ENCODE results near the gene CYB561D2.
"Not testable (repeated sequence)": the region's sequence is repeated elsewhere in the genome, so short reads cannot be mapped to it uniquely, and the experiment has no call there.

CYB561D2 gene

DNA sequence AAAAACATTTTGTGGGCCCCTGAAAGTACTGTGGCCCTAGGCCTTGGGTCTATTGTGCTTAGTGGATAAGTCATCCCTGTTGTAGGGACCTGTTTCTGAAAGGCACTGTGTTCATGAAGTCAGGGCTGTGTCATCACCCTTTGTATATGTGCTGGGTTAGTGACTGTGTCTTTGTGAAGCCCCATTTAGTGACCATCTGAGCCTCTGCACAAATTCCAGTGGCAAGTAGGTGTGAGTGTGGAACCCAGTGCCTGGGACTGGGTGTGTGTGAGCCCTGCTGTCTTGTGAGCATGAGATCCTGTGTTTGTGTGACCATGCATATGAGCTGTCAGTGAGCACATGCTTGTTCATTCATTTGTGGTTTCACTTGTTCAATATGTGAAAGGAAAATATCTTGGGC is 46.1 kb upstream of the CYB561D2 start:
- peaks cover 3% of the 10 kb centered on the region for H3K9me3 ChIP-seq (ENCODE audit: control insufficient read depth, low read length)
- H3K27me3 ChIP-seq (ENCODE audit: control insufficient read depth in 1 of 2, insufficient read depth in 1 of 2, low read length in 2 of 2): no peaks in the 10 kb centered on the region
- no peak overlapping the region for H2AK5ac ChIP-seq (ENCODE audit: low read length, severe bottlenecking)
- no peak overlapping the region for H4K8ac ChIP-seq (ENCODE audit: low read length)
- H3K27ac ChIP-seq (ENCODE audit: low read length, poor library complexity, severe bottlenecking): no peak overlapping the region
- no peak overlapping the region for H3K4ac ChIP-seq (ENCODE audit: low read depth in 1 of 2, low read length in 2 of 2)
- H3K14ac ChIP-seq (ENCODE audit: low read length in 2 of 2): no peak overlapping the region
- no peak overlapping the region for H2BK12ac ChIP-seq (ENCODE audit: low read length in 2 of 2)
- no peak overlapping the region for H2AFZ ChIP-seq (ENCODE audit: low read depth, low read length)
- H3K9ac ChIP-seq (ENCODE audit: low read length): no peak overlapping the region
- peak; percentile 34 for DNase-seq
- H2BK5ac ChIP-seq (ENCODE audit: low read depth, low read length, poor library complexity, severe bottlenecking): no peak overlapping the region
- H3K79me1 ChIP-seq (replicated peaks; ENCODE audit: low read length, poor library complexity, severe bottlenecking): peaks cover 4% of the 10 kb centered on the region
- H2BK15ac ChIP-seq (ENCODE audit: low read depth, poor library complexity, severe bottlenecking): no peak overlapping the region
- no peak overlapping the region for H4K91ac ChIP-seq (ENCODE audit: low read length)
- no peak overlapping the region for H3K18ac ChIP-seq (ENCODE audit: low read depth in 1 of 2, low read length in 2 of 2)
- H3K4me3 ChIP-seq (ENCODE audit: insufficient read depth in 1 of 2, low read depth in 1 of 2, low read length in 2 of 2): no peak overlapping the region
- H3K4me1 ChIP-seq (ENCODE audit: control insufficient read depth, insufficient read depth, low read depth, low read length): peaks cover 29% of the 10 kb centered on the region
- H2BK120ac ChIP-seq (ENCODE audit: low read depth, low read length): no peak overlapping the region
- H3K36me3 ChIP-seq (ENCODE audit: control insufficient read depth in 1 of 2, insufficient read depth in 2 of 2, low read depth in 1 of 2, low read length in 2 of 2): peaks cover 0 to 3% of the 10 kb centered on the region in 2 experiments
- no peak overlapping the region for H3K23ac ChIP-seq (ENCODE audit: low read length in 2 of 2)
- H3K4me2 ChIP-seq (ENCODE audit: low read length, poor library complexity, severe bottlenecking): no peak overlapping the region

DNA sequence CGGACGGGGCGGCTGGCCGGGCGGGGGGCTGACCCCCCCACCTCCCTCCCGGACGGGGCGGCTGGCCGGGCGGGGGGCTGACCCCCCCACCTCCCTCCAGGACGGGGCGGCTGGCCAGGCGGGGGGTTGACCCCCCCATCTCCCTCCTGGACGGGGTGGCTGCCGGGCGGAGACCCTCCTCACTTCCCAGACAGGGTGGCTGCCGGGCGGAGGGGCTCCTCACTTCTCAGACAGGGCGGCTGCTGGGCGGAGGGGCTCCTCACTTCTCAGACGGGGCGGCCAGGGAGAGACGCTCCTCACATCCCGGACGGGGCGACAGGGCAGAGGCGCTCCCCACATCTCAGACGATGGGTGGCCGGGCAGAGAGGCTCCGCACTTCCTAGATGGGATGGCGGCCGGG is 38.6 kb upstream of the CYB561D2 start:
- H2BK15ac ChIP-seq (ENCODE audit: low read depth, poor library complexity, severe bottlenecking); H3K18ac ChIP-seq (ENCODE audit: low read depth in 1 of 2, low read length in 2 of 2); H4K91ac ChIP-seq (ENCODE audit: low read length); H3K4me2 ChIP-seq (ENCODE audit: low read length, poor library complexity, severe bottlenecking); DNase-seq; H3K27me3 ChIP-seq (ENCODE audit: control insufficient read depth in 1 of 2, insufficient read depth in 1 of 2, low read length in 2 of 2); H2BK120ac ChIP-seq (ENCODE audit: low read depth, low read length); H3K27ac ChIP-seq (ENCODE audit: low read length, poor library complexity, severe bottlenecking); H3K14ac ChIP-seq (ENCODE audit: low read length in 2 of 2); H3K4ac ChIP-seq (ENCODE audit: low read depth in 1 of 2, low read length in 2 of 2); H3K23ac ChIP-seq (ENCODE audit: low read length in 2 of 2); H3K9me3 ChIP-seq (ENCODE audit: control insufficient read depth, low read length); H3K4me3 ChIP-seq (ENCODE audit: insufficient read depth in 1 of 2, low read depth in 1 of 2, low read length in 2 of 2); H4K8ac ChIP-seq (ENCODE audit: low read length); H2AFZ ChIP-seq (ENCODE audit: low read depth, low read length); H2BK5ac ChIP-seq (ENCODE audit: low read depth, low read length, poor library complexity, severe bottlenecking); H3K9ac ChIP-seq (ENCODE audit: low read length); H2BK12ac ChIP-seq (ENCODE audit: low read length in 2 of 2); H2AK5ac ChIP-seq (ENCODE audit: low read length, severe bottlenecking): not testable (repeated sequence)
- H3K4me1 ChIP-seq (ENCODE audit: control insufficient read depth, insufficient read depth, low read depth, low read length): peaks cover 12% of the 10 kb centered on the region
- WGBS: 94% methylated on average over 7 of the region's 32 CpGs
- peaks cover 17% of the 10 kb centered on the region for H3K79me1 ChIP-seq (replicated peaks; ENCODE audit: low read length, poor library complexity, severe bottlenecking)
- peaks cover 22 to 23% of the 10 kb centered on the region in 2 experiments for H3K36me3 ChIP-seq (ENCODE audit: control insufficient read depth in 1 of 2, insufficient read depth in 2 of 2, low read depth in 1 of 2, low read length in 2 of 2)

DNA sequence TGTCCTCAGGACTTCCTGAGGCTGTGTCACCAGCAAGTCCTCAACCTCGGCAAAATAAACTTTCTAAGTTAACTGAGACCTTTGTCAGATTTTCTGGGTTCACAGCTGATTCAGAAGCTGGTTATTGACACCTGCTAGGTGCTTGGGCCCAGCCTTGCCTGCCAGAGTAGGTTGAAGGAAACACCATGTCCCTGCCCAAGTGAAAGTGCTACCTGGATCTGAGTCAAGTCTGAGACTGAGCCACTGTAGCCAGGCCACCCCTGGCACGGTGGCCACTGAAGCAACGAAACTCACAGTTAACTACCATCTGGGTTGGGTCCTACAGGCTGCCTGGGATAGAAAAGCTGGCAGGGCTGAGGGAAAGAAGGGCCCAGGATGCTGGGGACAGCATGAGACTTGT is 36.3 kb upstream of the CYB561D2 start:
- H3K14ac ChIP-seq (ENCODE audit: low read length in 2 of 2): no peak overlapping the region
- peaks cover 31% of the 10 kb centered on the region for H3K4me1 ChIP-seq (ENCODE audit: control insufficient read depth, insufficient read depth, low read depth, low read length)
- 96% methylated on average over 3 of the region's 3 CpGs for WGBS
- peak overlapping the region; percentile 41 for H2AK5ac ChIP-seq (ENCODE audit: low read length, severe bottlenecking)
- no peak overlapping the region for H3K27ac ChIP-seq (ENCODE audit: low read length, poor library complexity, severe bottlenecking)
- no peak overlapping the region for H3K18ac ChIP-seq (ENCODE audit: low read depth in 1 of 2, low read length in 2 of 2)
- no peak overlapping the region for H3K4me3 ChIP-seq (ENCODE audit: insufficient read depth in 1 of 2, low read depth in 1 of 2, low read length in 2 of 2)
- H3K27me3 ChIP-seq (ENCODE audit: control insufficient read depth in 1 of 2, insufficient read depth in 1 of 2, low read length in 2 of 2): no peaks in the 10 kb centered on the region
- H2BK15ac ChIP-seq (ENCODE audit: low read depth, poor library complexity, severe bottlenecking): no peak overlapping the region
- H2BK120ac ChIP-seq (ENCODE audit: low read depth, low read length): no peak overlapping the region
- H3K9me3 ChIP-seq (ENCODE audit: control insufficient read depth, low read length): peaks cover 2% of the 10 kb centered on the region
- H2BK5ac ChIP-seq (ENCODE audit: low read depth, low read length, poor library complexity, severe bottlenecking): no peak overlapping the region
- H2AFZ ChIP-seq (ENCODE audit: low read depth, low read length): no peak overlapping the region
- peaks cover 43 to 44% of the 10 kb centered on the region in 2 experiments for H3K36me3 ChIP-seq (ENCODE audit: control insufficient read depth in 1 of 2, insufficient read depth in 2 of 2, low read depth in 1 of 2, low read length in 2 of 2)
- H4K91ac ChIP-seq (ENCODE audit: low read length): no peak overlapping the region
- H4K8ac ChIP-seq (ENCODE audit: low read length): no peak overlapping the region
- H3K79me1 ChIP-seq (replicated peaks; ENCODE audit: low read length, poor library complexity, severe bottlenecking): peaks cover 36% of the 10 kb centered on the region
- no peak overlapping the region for H2BK12ac ChIP-seq (ENCODE audit: low read length in 2 of 2)
- DNase-seq: no peak
- H3K4me2 ChIP-seq (ENCODE audit: low read length, poor library complexity, severe bottlenecking): no peak overlapping the region
- no peak overlapping the region for H3K4ac ChIP-seq (ENCODE audit: low read depth in 1 of 2, low read length in 2 of 2)
- no peak overlapping the region for H3K23ac ChIP-seq (ENCODE audit: low read length in 2 of 2)
- H3K9ac ChIP-seq (ENCODE audit: low read length): no peak overlapping the region

DNA sequence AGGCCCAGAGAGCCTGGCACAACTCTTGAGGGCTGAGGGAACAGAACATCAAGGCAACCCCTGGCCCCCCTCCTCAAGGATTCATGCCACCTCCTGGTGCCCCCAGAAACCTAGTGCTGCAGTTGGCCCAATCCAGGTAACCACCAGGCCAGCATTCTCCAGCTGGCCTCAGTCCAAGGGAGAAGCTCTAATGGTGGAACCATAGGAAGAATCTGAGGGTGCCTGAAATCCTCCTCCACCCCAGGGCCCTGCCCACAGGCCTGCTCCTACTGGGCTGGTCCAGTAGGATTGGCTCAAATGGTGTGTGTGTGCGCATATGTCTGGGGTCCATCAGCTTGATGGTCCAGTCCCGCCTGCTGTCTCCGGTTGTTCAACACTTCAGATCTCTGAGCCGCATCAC is 35.8 kb upstream of the CYB561D2 start:
- H4K91ac ChIP-seq (ENCODE audit: low read length): no peak overlapping the region
- no peak for DNase-seq

More for the DNA sequence above, 35.8 kb upstream of the CYB561D2 start:
- Histone ChIP-seq H2BK5ac (ENCODE audit: low read depth, low read length, poor library complexity, severe bottlenecking) (no peak overlapping the region), H3K4ac (ENCODE audit: low read depth in 1 of 2, low read length in 2 of 2) (no peak overlapping the region), H3K79me1 (replicated peaks; ENCODE audit: low read length, poor library complexity, severe bottlenecking) (peaks cover 41% of the 10 kb centered on the region), H3K18ac (ENCODE audit: low read depth in 1 of 2, low read length in 2 of 2) (no peak overlapping the region), H2AK5ac (ENCODE audit: low read length, severe bottlenecking) (no peak overlapping the region), H3K4me2 (ENCODE audit: low read length, poor library complexity, severe bottlenecking) (no peak overlapping the region), H3K4me3 (ENCODE audit: insufficient read depth in 1 of 2, low read depth in 1 of 2, low read length in 2 of 2) (no peak overlapping the region), H3K9ac (ENCODE audit: low read length) (no peak overlapping the region), H3K9me3 (ENCODE audit: control insufficient read depth, low read length) (no peaks in the 10 kb centered on the region), H2BK15ac (ENCODE audit: low read depth, poor library complexity, severe bottlenecking) (no peak overlapping the region), H4K8ac (ENCODE audit: low read length) (no peak overlapping the region), H2BK12ac (ENCODE audit: low read length in 2 of 2) (no peak overlapping the region), H2AFZ (ENCODE audit: low read depth, low read length) (no peak overlapping the region), H3K14ac (ENCODE audit: low read length in 2 of 2) (no peak overlapping the region), H2BK120ac (ENCODE audit: low read depth, low read length) (no peak overlapping the region), H3K27ac (ENCODE audit: low read length, poor library complexity, severe bottlenecking) (no peak overlapping the region), H3K4me1 (ENCODE audit: control insufficient read depth, insufficient read depth, low read depth, low read length) (peaks cover 36% of the 10 kb centered on the region), H3K23ac (ENCODE audit: low read length in 2 of 2) (no peak overlapping the region), H3K36me3 (ENCODE audit: control insufficient read depth in 1 of 2, insufficient read depth in 2 of 2, low read depth in 1 of 2, low read length in 2 of 2) (peaks cover 44 to 48% of the 10 kb centered on the region in 2 experiments), H3K27me3 (ENCODE audit: control insufficient read depth in 1 of 2, insufficient read depth in 1 of 2, low read length in 2 of 2) (no peaks in the 10 kb centered on the region)
- WGBS: 100% methylated on average over 4 of the region's 4 CpGs

Data from mesenchymal stem cell (in vitro differentiated cells and primary cell).